SU-DHL-6 (cell line): ENCODE measurements around the gene CHKA.

Source experiments
- H2AFZ ChIP-seq: fragments of 200-600 bp; sonication (generic); 2 replicates; pipeline ENCODE4 v1.6.1; 2014; ENCODE audit warnings: low read depth, mild to moderate bottlenecking, moderate library complexity, mixed read lengths, antibody characterized with exemption, low read length; ENCODE audit not compliant: severe bottlenecking
- H3F3A ChIP-seq: fragments of 200-600 bp; shearing (Covaris generic); 2 replicates; pipeline ENCODE4 v1.6.0; 2016; ENCODE audit warnings: antibody characterized with exemption, mild to moderate bottlenecking; ENCODE audit not compliant: insufficient read depth
- H3K27ac ChIP-seq: fragments of 200-600 bp; sonication (generic); 2 replicates; pipeline ENCODE4 v1.5.1; 2016; ENCODE audit warnings: low read depth, mild to moderate bottlenecking, low read length, moderate library complexity, mixed read lengths
- H3K27me3 ChIP-seq: fragments of 200-600 bp; sonication (generic), shearing (Covaris generic); 2 replicates; pipeline ENCODE4 v1.6.0; 2014; ENCODE audit warnings: mild to moderate bottlenecking, low read length
- H3K36me3 ChIP-seq: fragments of 200-600 bp; sonication (generic); 2 replicates; pipeline ENCODE4 v1.6.1; 2014; ENCODE audit warnings: mild to moderate bottlenecking, low read length, mixed read lengths
- H3K4me2 ChIP-seq: fragments of 300-600, 200-600 bp; shearing (Covaris generic), sonication (generic); 2 replicates; pipeline ENCODE4 v1.6.0; 2014; ENCODE audit warnings: low read length, low read depth, mild to moderate bottlenecking; ENCODE audit not compliant: poor library complexity, severe bottlenecking
- H3K4me3 ChIP-seq: fragments of 200-600 bp; sonication (generic); 2 replicates; pipeline ENCODE4 v1.5.1; 2014; ENCODE audit warnings: antibody characterized with exemption, low read length, mild to moderate bottlenecking, mixed read lengths; ENCODE audit not compliant: insufficient read depth, poor library complexity, severe bottlenecking
- H3K79me2 ChIP-seq: fragments of 200-600 bp; sonication (generic); 2 replicates; pipeline ENCODE4 v1.6.1; 2014; ENCODE audit warnings: mild to moderate bottlenecking, low read length, moderate library complexity; ENCODE audit not compliant: insufficient read depth
- H3K9ac ChIP-seq: fragments of 200-600 bp; sonication (generic); 2 replicates; pipeline ENCODE4 v1.7.0; 2014; ENCODE audit warnings: mild to moderate bottlenecking, low read length
- H3K9me2 ChIP-seq: fragments of 200-600 bp; sonication (generic); replicated peaks from 2 replicates; pipeline ENCODE4 v1.6.1; 2014; ENCODE audit warnings: low read length; ENCODE audit not compliant: insufficient read depth
- H3K9me3 ChIP-seq: fragments of 200-600 bp; sonication (generic); 2 replicates; pipeline ENCODE4 v1.6.1; 2014; ENCODE audit warnings: low read length, mixed read lengths; ENCODE audit not compliant: insufficient read depth
- H4K20me1 ChIP-seq: fragments of 200-600 bp; sonication (generic); 2 replicates; pipeline ENCODE4 v1.6.1; 2014; ENCODE audit warnings: low read depth, mild to moderate bottlenecking, antibody characterized with exemption, low read length, moderate library complexity, mixed read lengths
- CTCF ChIP-seq: fragments of 200-600 bp; sonication (generic); IDR thresholded peaks from one replicate; pipeline ENCODE4 v1.5.1; 2017; ENCODE audit warnings: antibody characterized with exemption, mild to moderate bottlenecking, low read length, moderate library complexity; ENCODE audit not compliant: insufficient read depth, poor library complexity, severe bottlenecking
- EZH2phosphoT487 ChIP-seq: fragments of 200-600 bp; sonication (generic), shearing (Covaris generic); conservative IDR thresholded peaks from 2 replicates; pipeline ENCODE4 v1.6.1; 2018; ENCODE audit warnings: mild to moderate bottlenecking, antibody characterized with exemption, low read length, moderate library complexity, mixed read lengths

Gene CHKA

GRCh38 chr11:68030318-68031143, 90.7 kb downstream of the CHKA start, which contains the start of gene NDUFS8:
TSS of gene NDUFS8 (plus strand) at chr11:68030681. CDS start at chr11:68032152, 1,471 bp downstream.
- H3F3A ChIP-seq: no peaks in the 10 kb centered on the region
- H3K9me2 ChIP-seq: no peaks in the 10 kb centered on the region
- H3K9ac ChIP-seq: peak within 1 kb of the TSS; percentile 98
- H3K79me2 ChIP-seq: peaks cover 19% of the 10 kb centered on the region
- no peak for TF ChIP-seq CTCF
- no peaks in the 10 kb centered on the region for H3K36me3 ChIP-seq
- no peaks in the 10 kb centered on the region for H4K20me1 ChIP-seq
- peak within 1 kb of the TSS; percentile 49 for H3K27ac ChIP-seq
- peak within 1 kb of the TSS; percentile 92 for H3K4me2 ChIP-seq
- peak within 1 kb of the TSS; percentile 91 for H2AFZ ChIP-seq
- H3K4me3 ChIP-seq: peak within 1 kb of the TSS; percentile 95
- no peaks in the 10 kb centered on the region for H3K27me3 ChIP-seq
- H3K9me3 ChIP-seq: no peaks in the 10 kb centered on the region

- H3K9me3 ChIP-seq: no peaks in the 10 kb centered on the region
- H3K9ac ChIP-seq: peak overlapping the region; percentile 98; the same call in 1 of the 2 replicates
- H3F3A ChIP-seq: no peaks in the 10 kb centered on the region; the same call in 1 of the 2 replicates
- no peak overlapping the region for H2AFZ ChIP-seq
- H3K4me3 ChIP-seq: no peak overlapping the region
- no peaks in the 10 kb centered on the region for H3K27me3 ChIP-seq
- no peak for TF ChIP-seq EZH2phosphoT487
- TF ChIP-seq CTCF: no peak
- no peaks in the 10 kb centered on the region for H4K20me1 ChIP-seq
- no peak overlapping the region for H3K27ac ChIP-seq
- H3K36me3 ChIP-seq: no peaks in the 10 kb centered on the region
- H3K9me2 ChIP-seq: no peaks in the 10 kb centered on the region
- peaks cover 19% of the 10 kb centered on the region for H3K79me2 ChIP-seq
- H3K4me2 ChIP-seq: peak overlapping the region; percentile 66
Observed at GRCh38 chr11:68028802-68029545, 92.2 kb downstream of the CHKA start.

- no peak overlapping the region for H3K9ac ChIP-seq
- no peaks in the 10 kb centered on the region for H3K9me3 ChIP-seq
- peaks cover 19% of the 10 kb centered on the region for H3K79me2 ChIP-seq
- H4K20me1 ChIP-seq: no peaks in the 10 kb centered on the region
- no peaks in the 10 kb centered on the region for H3K9me2 ChIP-seq
- H3F3A ChIP-seq: no peaks in the 10 kb centered on the region; the same call in 1 of the 2 replicates
- H3K27ac ChIP-seq: no peak overlapping the region
- H2AFZ ChIP-seq: no peak overlapping the region
- H3K36me3 ChIP-seq: no peaks in the 10 kb centered on the region
- H3K4me3 ChIP-seq: no peak overlapping the region
- TF ChIP-seq EZH2phosphoT487 (no peak), CTCF (no peak)
- H3K27me3 ChIP-seq: no peaks in the 10 kb centered on the region
- no peak overlapping the region for H3K4me2 ChIP-seq
Observed at GRCh38 chr11:68027667-68028066, 93.5 kb downstream of the CHKA start.
